Activated CD4-positive, alpha-beta T cell treated with anti-CD3 and anti-CD28 coated beads, Interleukin-2, amount 10 ng/mL, durations not matched to agents 7 days and 5 days (primary cell): Measurements from ENCODE around the gene TUBG2. TPM values are rescaled to one million over a fixed set of nuclear protein-coding genes. Genes with fewer than 3 reads are reported as not detected.

ENCODE experiments used
- CTCF ChIA-PET: fragments of 350-600 bp; sonication (Branson Sonifier 250); formaldehyde crosslinking; loops from one replicate; lab custom pipeline; 2021; ENCODE audit warnings: antibody characterized with exemption; lab: Charles Lee
- POLR2A ChIA-PET: fragments of 350-600 bp; sonication (Branson Sonifier 250); formaldehyde crosslinking; loops from one replicate; lab custom pipeline; 2021; ENCODE audit warnings: antibody characterized with exemption; lab: Charles Lee
- DNase-seq: peaks from one replicate; pipeline ENCODE4 v3.0.0-alpha.2; 2020
- H3K27ac Mint-ChIP-seq: one replicate; pipeline ENCODE4 v1.8.0; 2021; ENCODE audit warnings: mild to moderate bottlenecking, moderate library complexity, mixed read lengths
- H3K27me3 Mint-ChIP-seq: one replicate; pipeline ENCODE4 v1.8.0; 2021; ENCODE audit warnings: mixed read lengths
- H3K36me3 Mint-ChIP-seq: one replicate; pipeline ENCODE4 v1.8.0; 2021; ENCODE audit warnings: low read depth, mixed read lengths
- H3K4me1 Mint-ChIP-seq: one replicate; pipeline ENCODE4 v1.8.0; 2021; ENCODE audit warnings: mixed read lengths
- H3K4me3 Mint-ChIP-seq: one replicate; pipeline ENCODE4 v1.8.0; 2021; ENCODE audit warnings: mild to moderate bottlenecking, moderate library complexity, mixed read lengths
- H3K9me3 Mint-ChIP-seq: one replicate; pipeline ENCODE4 v1.8.0; 2021; ENCODE audit warnings: mixed read lengths
- total RNA-seq, 2 experiments: library from RNA; stranded (reverse); gene quantifications; one replicate each; pipeline ENCODE4 v1.2.3, GENCODE V29; 2021

The TUBG2 gene
- total RNA-seq, 2 experiments from 2014 or later, result 6.7 to 7.2 TPM

- CTCF ChIA-PET, result no interaction called here
- POLR2A ChIA-PET, result no interaction called here
- Mint-ChIP-seq H3K4me1 (peaks cover 52% of the 10 kb centered on the region), H3K9me3 (no peaks in the 10 kb centered on the region), H3K36me3 (no peaks in the 10 kb centered on the region), H3K4me3 (peak within 1 kb of the TSS; percentile 58), H3K27me3 (peaks cover 45% of the 10 kb centered on the region), H3K27ac (no peak within 1 kb of the TSS)
- no peak for DNase-seq
Observed at GRCh38 chr17:42681976-42682721, 23.1 kb downstream of the TUBG2 start, which contains the start of gene CNTNAP1. CNTNAP1 (plus strand) TSS chr17:42682531; CDS start chr17:42682830, 299 bp downstream.

GRCh38 chr17:42682722-42683403 is 23.8 kb downstream of the TUBG2 start:
- ChIA-PET POLR2A (no interaction called here), CTCF (interaction anchor here (0.9 to 2.0 kb wide), 7 partner anchors 9 to 105 kb away, joined by 3 to 8 read pairs (median 3); partner anchors contain the start of gene PSMC3IP)
- peak overlapping the region; percentile 58 for H3K4me3 Mint-ChIP-seq
- no peaks in the 10 kb centered on the region for H3K9me3 Mint-ChIP-seq
- DNase-seq, result no peak
- H3K27ac Mint-ChIP-seq, result no peak overlapping the region
- H3K27me3 Mint-ChIP-seq, result peaks cover 45% of the 10 kb centered on the region
- H3K4me1 Mint-ChIP-seq, result peaks cover 46% of the 10 kb centered on the region
- H3K36me3 Mint-ChIP-seq, result no peaks in the 10 kb centered on the region

- no peak for DNase-seq
- peaks cover 43% of the 10 kb centered on the region for H3K4me1 Mint-ChIP-seq
- H3K9me3 Mint-ChIP-seq, result no peaks in the 10 kb centered on the region
- ChIA-PET POLR2A (no interaction called here), CTCF (interaction anchor here (0.5 to 2.0 kb wide), 8 partner anchors 8 to 106 kb away, joined by 3 to 8 read pairs (median 3); partner anchors contain the start of gene PSMC3IP)
- H3K27ac Mint-ChIP-seq, result no peak overlapping the region
- H3K4me3 Mint-ChIP-seq, result no peak overlapping the region
- no peaks in the 10 kb centered on the region for H3K36me3 Mint-ChIP-seq
- peaks cover 45% of the 10 kb centered on the region for H3K27me3 Mint-ChIP-seq
Observed at GRCh38 chr17:42683407-42684034, 24.4 kb downstream of the TUBG2 start.

- no peaks in the 10 kb centered on the region for H3K9me3 Mint-ChIP-seq
Observed at GRCh38 chr17:42684929-42685556, 26.0 kb downstream of the TUBG2 start.

GRCh38 chr17:42685831-42686230 is 26.7 kb downstream of the TUBG2 start:
- Mint-ChIP-seq H3K36me3 (no peaks in the 10 kb centered on the region), H3K27me3 (peaks cover 41% of the 10 kb centered on the region), H3K4me1 (peaks cover 24% of the 10 kb centered on the region), H3K27ac (no peak overlapping the region), H3K9me3 (no peaks in the 10 kb centered on the region), H3K4me3 (no peak overlapping the region)
- CTCF ChIA-PET, result interaction anchor here (1.3 kb wide), 1 partner anchor 8 kb away, joined by 3 read pairs; the partner anchor contains the start of gene PLEKHH3
- POLR2A ChIA-PET, result no interaction called here
- no peak for DNase-seq

More at GRCh38 chr17:42684929-42685556, 26.0 kb downstream of the TUBG2 start:
- Mint-ChIP-seq H3K4me1 (peaks cover 30% of the 10 kb centered on the region), H3K27ac (no peak overlapping the region), H3K27me3 (peaks cover 44% of the 10 kb centered on the region), H3K36me3 (no peaks in the 10 kb centered on the region), H3K4me3 (no peak overlapping the region)
- CTCF ChIA-PET, result interaction anchor here (0.8 to 1.3 kb wide), 2 partner anchors 8 to 11 kb away, joined by 3 to 4 read pairs; partner anchors contain the start of gene PLEKHH3
- POLR2A ChIA-PET, result no interaction called here
- no peak for DNase-seq

- DNase-seq, result no peak
- no peak overlapping the region for H3K27ac Mint-ChIP-seq
- H3K4me1 Mint-ChIP-seq, result peaks cover 18% of the 10 kb centered on the region
- no peak overlapping the region for H3K4me3 Mint-ChIP-seq
- H3K36me3 Mint-ChIP-seq, result no peaks in the 10 kb centered on the region
- CTCF ChIA-PET, result no interaction called here
- peaks cover 35% of the 10 kb centered on the region for H3K27me3 Mint-ChIP-seq
- POLR2A ChIA-PET, result no interaction called here
- H3K9me3 Mint-ChIP-seq, result no peaks in the 10 kb centered on the region
Observed at GRCh38 chr17:42686520-42687128, 27.5 kb downstream of the TUBG2 start.

GRCh38 chr17:42687707-42688320 is 28.7 kb downstream of the TUBG2 start:
- ChIA-PET POLR2A (no interaction called here), CTCF (no interaction called here)
- DNase-seq, result no peak
- Mint-ChIP-seq H3K9me3 (no peaks in the 10 kb centered on the region), H3K4me3 (no peak overlapping the region), H3K27me3 (peaks cover 25% of the 10 kb centered on the region), H3K27ac (no peak overlapping the region), H3K4me1 (peaks cover 7% of the 10 kb centered on the region), H3K36me3 (no peaks in the 10 kb centered on the region)

GRCh38 chr17:42690596-42690995 is 31.5 kb downstream of the TUBG2 start:
- no peaks in the 10 kb centered on the region for H3K4me1 Mint-ChIP-seq
- no peak for DNase-seq
- H3K9me3 Mint-ChIP-seq, result no peaks in the 10 kb centered on the region
- ChIA-PET POLR2A (no interaction called here), CTCF (interaction anchor here (0.6 to 0.9 kb wide), 3 partner anchors 10 to 112 kb away, joined by 3 to 4 read pairs (median 3); no protein-coding TSS in a partner anchor)
- no peaks in the 10 kb centered on the region for H3K36me3 Mint-ChIP-seq
- H3K27me3 Mint-ChIP-seq, result peaks cover 4% of the 10 kb centered on the region
- no peak overlapping the region for H3K4me3 Mint-ChIP-seq
- H3K27ac Mint-ChIP-seq, result no peak overlapping the region

GRCh38 chr17:42691021-42691545 is 32.0 kb downstream of the TUBG2 start:
- Mint-ChIP-seq H3K4me1 (no peaks in the 10 kb centered on the region), H3K9me3 (no peaks in the 10 kb centered on the region), H3K36me3 (no peaks in the 10 kb centered on the region), H3K4me3 (no peak overlapping the region), H3K27me3 (peaks cover 3% of the 10 kb centered on the region), H3K27ac (no peak overlapping the region)
- CTCF ChIA-PET, result interaction anchor here (0.6 to 1.2 kb wide), 2 partner anchors 8 to 10 kb away, joined by 3 read pairs; no protein-coding TSS in a partner anchor
- POLR2A ChIA-PET, result no interaction called here
- DNase-seq, result no peak

- Mint-ChIP-seq H3K4me1 (no peaks in the 10 kb centered on the region), H3K36me3 (no peaks in the 10 kb centered on the region), H3K27me3 (peaks cover 3% of the 10 kb centered on the region), H3K9me3 (no peaks in the 10 kb centered on the region), H3K27ac (no peak overlapping the region), H3K4me3 (no peak overlapping the region)
- CTCF ChIA-PET, result interaction anchor here (1.2 kb wide), 1 partner anchor 9 kb away, joined by 3 read pairs; no protein-coding TSS in a partner anchor
- POLR2A ChIA-PET, result interaction anchor here (0.6 kb wide), 1 partner anchor 276 kb away, joined by 6 read pairs; no protein-coding TSS in a partner anchor
- DNase-seq, result no peak
Observed at GRCh38 chr17:42692489-42692888, 33.4 kb downstream of the TUBG2 start.

- Mint-ChIP-seq H3K36me3 (peaks cover 1% of the 10 kb centered on the region), H3K4me1 (no peaks in the 10 kb centered on the region), H3K4me3 (no peak overlapping the region), H3K27ac (no peak overlapping the region), H3K9me3 (no peaks in the 10 kb centered on the region), H3K27me3 (peaks cover 2% of the 10 kb centered on the region)
- POLR2A ChIA-PET, result no interaction called here
- CTCF ChIA-PET, result no interaction called here
- no peak for DNase-seq
Observed at GRCh38 chr17:42694524-42694923, 35.4 kb downstream of the TUBG2 start.
